IMR-90 (cell line): ENCODE measurements around the gene MEIS2. TPM values are rescaled to one million over a fixed set of nuclear protein-coding genes. Genes with fewer than 3 reads are reported as not detected.

Source experiments
- ATAC-seq: fragments of 200-7000 bp; cut with Tn5 transposase; 2 replicates; pipeline ENCODE4 v1.9.1; 2020; ENCODE audit warnings: low read depth, mild to moderate bottlenecking, moderate library complexity
- BruUV-seq: library from RNA; stranded (reverse); fragments of 400-500 nt; replicated peaks from 2 replicates; lab custom pipeline; 2021; lab: Mats Ljungman, UMichigan
- CTCF ChIA-PET: fragments of 300-600 bp; formaldehyde crosslinking; extraction: SDS; loops from one replicate; lab custom pipeline; 2021; ENCODE audit warnings: antibody characterized with exemption; lab: Yijun Ruan, JAX
- POLR2A ChIA-PET: fragments of 300-600 bp; sonication (Branson Sonifier 250); formaldehyde crosslinking; loops from one replicate; lab custom pipeline; 2022; ENCODE audit warnings: antibody characterized with exemption; ENCODE audit not compliant: unreplicated experiment; lab: Charles Lee
- DNase-seq: peaks from one replicate; pipeline ENCODE4 v3.0.0; 2013
- H2AFZ ChIP-seq: replicated peaks from 2 replicates; pipeline ENCODE3; 2013; ENCODE audit warnings: low read length, mild to moderate bottlenecking; ENCODE audit not compliant: poor library complexity
- H2AK5ac ChIP-seq: 2 replicates; pipeline ENCODE4 v1.6.1; 2013; ENCODE audit warnings: low read depth, low read length, inconsistent platforms
- H2AK9ac ChIP-seq: replicated peaks from 2 replicates; pipeline ENCODE3; 2013; ENCODE audit warnings: mild to moderate bottlenecking, low read depth, low read length, moderate library complexity; ENCODE audit not compliant: poor library complexity
- H2BK120ac ChIP-seq: 2 replicates; pipeline ENCODE4 v1.6.1; 2013; ENCODE audit warnings: low read depth, low read length, inconsistent platforms
- H2BK15ac ChIP-seq: 3 replicates; pipeline ENCODE4 v1.6.1; 2013; ENCODE audit warnings: low read depth, low read length, inconsistent platforms
- H2BK20ac ChIP-seq: 2 replicates; pipeline ENCODE4 v1.6.1; 2013; ENCODE audit warnings: low read depth, mild to moderate bottlenecking, inconsistent platforms, low read length, moderate library complexity
- H2BK5ac ChIP-seq: 2 replicates; pipeline ENCODE4 v1.6.1; 2013; ENCODE audit warnings: mild to moderate bottlenecking, low read depth, low read length, inconsistent platforms; ENCODE audit not compliant: poor library complexity, severe bottlenecking
- H3K14ac ChIP-seq: replicated peaks from 2 replicates; pipeline ENCODE4 v1.6.1; 2013; ENCODE audit warnings: low read depth, low read length, inconsistent platforms
- H3K18ac ChIP-seq: 2 replicates; pipeline ENCODE4 v1.6.1; 2013; ENCODE audit warnings: low read depth, low read length, control low read depth
- H3K23ac ChIP-seq: 2 replicates; pipeline ENCODE4 v1.6.1; 2013; ENCODE audit warnings: low read depth, low read length, inconsistent platforms
- H3K27ac ChIP-seq: 2 replicates; pipeline ENCODE4 v1.5.1; 2013; ENCODE audit warnings: mild to moderate bottlenecking, control low read depth, low read length; ENCODE audit not compliant: insufficient read depth
- H3K27me3 ChIP-seq: 2 replicates; pipeline ENCODE4 v1.6.1; 2013; ENCODE audit warnings: low read length; ENCODE audit not compliant: control insufficient read depth, insufficient read depth
- H3K36me3 ChIP-seq: 2 replicates; pipeline ENCODE4 v1.6.1; 2013; ENCODE audit warnings: low read length, mixed read lengths; ENCODE audit not compliant: control insufficient read depth, insufficient read depth
- H3K4ac ChIP-seq: 2 replicates; pipeline ENCODE4 v1.6.1; 2013; ENCODE audit warnings: low read depth, low read length, inconsistent platforms
- H3K4me1 ChIP-seq: 2 replicates; pipeline ENCODE4 v1.6.1; 2013; ENCODE audit warnings: low read length, mixed read lengths; ENCODE audit not compliant: control insufficient read depth, insufficient read depth
- H3K4me2 ChIP-seq: 2 replicates; pipeline ENCODE4 v1.6.1; 2013; ENCODE audit warnings: low read depth, mild to moderate bottlenecking, control low read depth, low read length, moderate library complexity
- H3K4me3 ChIP-seq: 2 replicates; pipeline ENCODE4 v1.5.1; 2013; ENCODE audit warnings: low read depth, mild to moderate bottlenecking, control low read depth, low read length, moderate library complexity; ENCODE audit not compliant: insufficient read depth
- H3K56ac ChIP-seq: 2 replicates; pipeline ENCODE4 v1.6.1; 2013; ENCODE audit warnings: low read length, inconsistent platforms; ENCODE audit not compliant: insufficient read depth; ENCODE audit errors: extremely low read depth
- H3K79me1 ChIP-seq, 2 experiments: 2 replicates each; pipeline ENCODE4 v1.6.1; 2013; ENCODE audit warnings: low read length in 2 of 2, inconsistent platforms in 1 of 2, low read depth in 1 of 2
- H3K9ac ChIP-seq: 2 replicates; pipeline ENCODE4 v1.6.1; 2013; ENCODE audit warnings: low read depth, low read length, control low read depth
- H3K9me1 ChIP-seq: 2 replicates; pipeline ENCODE4 v1.6.1; 2013; ENCODE audit warnings: low read length, inconsistent platforms; ENCODE audit not compliant: insufficient read depth
- H3K9me3 ChIP-seq: 2 replicates; pipeline ENCODE4 v1.6.1; 2013; ENCODE audit warnings: low read length; ENCODE audit not compliant: control insufficient read depth, insufficient read depth
- H4K20me1 ChIP-seq: 2 replicates; pipeline ENCODE4 v1.6.1; 2013; ENCODE audit warnings: low read length, inconsistent platforms; ENCODE audit not compliant: insufficient read depth
- H4K5ac ChIP-seq: 2 replicates; pipeline ENCODE4 v1.6.1; 2013; ENCODE audit warnings: mild to moderate bottlenecking, low read depth, low read length, control low read depth
- H4K8ac ChIP-seq, 2 experiments: 2 replicates each; pipeline ENCODE4 v1.6.1; 2013; ENCODE audit warnings: low read depth in 2 of 2, low read length in 2 of 2, control low read depth in 1 of 2, inconsistent platforms in 1 of 2
- H4K91ac ChIP-seq: 2 replicates; pipeline ENCODE4 v1.6.1; 2013; ENCODE audit warnings: low read depth, low read length, inconsistent platforms; ENCODE audit not compliant: insufficient read depth
- BHLHE40 ChIP-seq: fragments of 150-350 bp; IDR thresholded peaks from 2 replicates; pipeline ENCODE4 v1.6.1; 2016; ENCODE audit warnings: mild to moderate bottlenecking, low read depth, low read length
- CEBPB ChIP-seq: IDR thresholded peaks from 2 replicates; pipeline ENCODE4 v1.6.1; 2012; ENCODE audit warnings: low read depth, low read length, improper control_type of control experiment
- CHD1 ChIP-seq: IDR thresholded peaks from 2 replicates; pipeline ENCODE4 v1.6.1; 2012; ENCODE audit warnings: low read depth, low read length, improper control_type of control experiment
- FOS ChIP-seq: fragments of 150-350 bp; IDR thresholded peaks from 2 replicates; pipeline ENCODE4 v1.6.1; 2016; ENCODE audit warnings: low read depth, low read length
- MAFK ChIP-seq: IDR thresholded peaks from 2 replicates; pipeline ENCODE4 v1.6.1; 2012; ENCODE audit warnings: low read depth, low read length, improper control_type of control experiment
- RCOR1 ChIP-seq: IDR thresholded peaks from 2 replicates; pipeline ENCODE4 v1.6.1; 2012; ENCODE audit warnings: mild to moderate bottlenecking, low read length, improper control_type of control experiment; ENCODE audit not compliant: insufficient replicate concordance
- WGBS, 2 experiments: methylation state at CpG; one replicate each; pipeline versions ENCODE4 v1.1.5 to v1.1.7; 2013; ENCODE audit warnings: missing lambda C conversion rate in 2 of 2; ENCODE audit not compliant: insufficient read length in 1 of 2; ENCODE audit errors: extremely low coverage in 2 of 2; 5-methylcytosine and 5-hydroxymethylcytosine counted together
- dilution Hi-C: fragments of 300-500 bp; cut with HindIII; formaldehyde crosslinking; loops from one replicate; pipeline ENCODE4 v1.14.3; 2018; ENCODE audit warnings: low sequenced_read_pairs; ENCODE audit not compliant: unreplicated experiment
- in situ Hi-C: fragments of 300-500 bp; cut with MboI; formaldehyde crosslinking; loops from 3 replicates; pipeline ENCODE4 v1.14.3; 2019; ENCODE audit warnings: low sequenced_read_pairs, inconsistent platforms, mixed read lengths
- intact Hi-C: fragments of 100-400 bp; cut with micrococcal nuclease; formaldehyde crosslinking; loops from 2 replicates; pipeline ENCODE4 v1.10.0; 2022
- polyA plus RNA-seq, 3 experiments: library from polyadenylated mRNA; depleted of rRNA; stranded (reverse); fragments of >200 nt; gene quantifications; 2 replicates each; pipeline ENCODE4 v1.2.3, GENCODE V29; 2012; ENCODE audit warnings: low replicate concordance in 1 of 3
- total RNA-seq: library from RNA; depleted of rRNA; stranded (reverse); fragments of >200 nt; gene quantifications from 2 replicates; pipeline ENCODE4 v1.2.3, GENCODE V29; 2012

Gene MEIS2
- total and polyA plus RNA-seq, 2 of the 4 experiments (the other 2 are of a cell fraction), result 70.1 to 71.3 TPM

DNA sequence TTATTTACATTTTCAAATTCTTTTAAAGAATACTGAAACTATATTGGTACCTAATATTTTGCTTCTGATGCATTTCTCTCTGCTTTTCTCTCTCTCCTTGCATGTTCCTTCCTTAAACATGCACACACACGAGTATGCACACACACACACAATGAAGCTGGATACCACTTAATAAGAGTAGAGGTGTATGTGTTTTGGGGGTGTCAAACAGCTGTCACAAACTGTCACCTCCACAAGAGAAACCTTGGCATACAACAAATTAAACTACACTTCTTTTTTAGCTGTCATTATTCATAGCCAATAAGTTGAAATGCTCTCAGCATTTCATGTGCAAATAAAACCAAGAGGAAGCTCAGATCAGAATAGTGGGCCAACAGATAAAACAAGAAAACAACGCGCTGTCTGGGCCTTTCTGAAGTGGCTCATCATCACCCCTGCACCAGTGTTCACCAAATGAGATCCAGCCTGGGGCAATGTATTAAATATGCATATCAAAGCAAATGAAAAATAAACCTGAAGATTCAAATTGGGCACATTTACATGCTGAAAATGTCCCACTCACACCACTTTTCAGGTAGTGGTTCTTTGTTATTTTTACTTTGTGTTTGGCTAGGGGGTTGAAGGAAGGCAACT lies 9.7 kb downstream of the MEIS2 start:
- 0 out of 2 replicates have a peak overlapping the region, but pooled peaks have one; percentile 12 for H3K23ac ChIP-seq
- H2BK120ac ChIP-seq, result no peak overlapping the region
- ATAC-seq (no peak), DNase-seq (no peak)
- no peak overlapping the region for H4K8ac ChIP-seq
- intact Hi-C loops, result loop anchor here (10.0 kb wide), 1 partner anchor 1546 kb away; the partner anchor contains the start of gene DPH6
- peaks cover 15% of the 10 kb centered on the region; the same call in 1 of the 2 replicates for H4K20me1 ChIP-seq
- H3K4me1 ChIP-seq, result peaks cover 11% of the 10 kb centered on the region
- no peaks in the 10 kb centered on the region for H3K9me1 ChIP-seq
- no peaks in the 10 kb centered on the region for H3K9me3 ChIP-seq
- dilution Hi-C loops, result no loop called here
- H3K14ac ChIP-seq, result no peak overlapping the region
- H4K5ac ChIP-seq, result no peak overlapping the region
- H3K79me1 ChIP-seq, result peaks cover 21 to 62% of the 10 kb centered on the region in 2 experiments
- in situ Hi-C loops, result no loop called here
- no peak overlapping the region for H3K18ac ChIP-seq
- H3K27me3 ChIP-seq, result no peaks in the 10 kb centered on the region
- H3K4ac ChIP-seq, result no peak overlapping the region
- peaks cover 32% of the 10 kb centered on the region for H3K36me3 ChIP-seq
- WGBS, 2 experiments, result no CpG with 5 or more reads among the region's 3 CpGs
- no peak for TF ChIP-seq FOS
- no peak for TF ChIP-seq RCOR1
- TF ChIP-seq BHLHE40, result no peak
- no peak for TF ChIP-seq MAFK
- no peak for TF ChIP-seq CHD1
- TF ChIP-seq CEBPB, result no peak
- H3K56ac ChIP-seq, result no peak overlapping the region
- H3K4me3 ChIP-seq, result no peak overlapping the region
- H4K91ac ChIP-seq, result no peak overlapping the region
- no peak overlapping the region for H2BK15ac ChIP-seq
- no peak overlapping the region for H2BK5ac ChIP-seq
- no peak overlapping the region for H3K9ac ChIP-seq
- POLR2A ChIA-PET, result no interaction called here
- no peak overlapping the region for H2AK5ac ChIP-seq
- H2AK9ac ChIP-seq, result no peak overlapping the region
- no peak overlapping the region for H3K4me2 ChIP-seq
- no peak overlapping the region for H3K27ac ChIP-seq
- H2BK20ac ChIP-seq, result no peak overlapping the region
- no TSS peak for BruUV-seq
- no peak overlapping the region for H2AFZ ChIP-seq
- CTCF ChIA-PET, result no interaction called here
